HG02943 (cell line): Measurements from ENCODE around the gene MTA1.

Experiments used
- ATAC-seq: cut with Tn5 transposase; IDR thresholded peaks from one replicate; pipeline ENCODE4 v1.9.1; 2021; ENCODE audit warnings: mild to moderate bottlenecking, low read depth, moderate library complexity; ENCODE audit not compliant: unreplicated experiment

The MTA1 gene

GRCh38 chr14:105401699-105402098 lies 17.9 kb upstream of the MTA1 start:
- ATAC-seq = no peak

GRCh38 chr14:105408592-105408991 lies 11.0 kb upstream of the MTA1 start:
- no peak for ATAC-seq

DNA sequence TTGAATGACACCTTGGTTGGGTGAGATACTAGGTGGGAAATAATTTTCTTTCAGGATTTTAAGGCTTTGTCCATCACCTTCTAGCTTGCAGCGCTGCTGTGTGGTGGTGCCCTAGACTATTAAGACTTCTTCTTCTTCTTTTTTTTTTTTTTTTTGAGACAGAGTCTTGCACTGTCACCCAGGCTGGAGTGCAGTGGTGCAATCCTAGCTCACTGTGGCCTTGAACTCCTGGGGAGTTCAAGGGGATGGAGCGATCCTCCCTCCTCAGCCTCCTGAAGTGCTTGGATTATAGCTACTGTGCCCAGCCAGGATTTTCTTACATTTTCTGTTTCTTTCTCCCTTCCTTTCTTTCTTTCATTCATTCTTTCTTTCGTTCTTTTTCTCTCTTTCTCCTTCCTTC lies 10.3 kb upstream of the MTA1 start:
- ATAC-seq = no peak

- ATAC-seq = no peak
These were observed 9.0 kb upstream of the MTA1 start for GRCh38 chr14:105410642-105411016.

GRCh38 chr14:105411017-105411941 lies 8.3 kb upstream of the MTA1 start:
- no peak for ATAC-seq

GRCh38 chr14:105411985-105412770 lies 7.4 kb upstream of the MTA1 start:
- no peak for ATAC-seq

GRCh38 chr14:105412771-105413543 lies 6.7 kb upstream of the MTA1 start:
- ATAC-seq = no peak

DNA sequence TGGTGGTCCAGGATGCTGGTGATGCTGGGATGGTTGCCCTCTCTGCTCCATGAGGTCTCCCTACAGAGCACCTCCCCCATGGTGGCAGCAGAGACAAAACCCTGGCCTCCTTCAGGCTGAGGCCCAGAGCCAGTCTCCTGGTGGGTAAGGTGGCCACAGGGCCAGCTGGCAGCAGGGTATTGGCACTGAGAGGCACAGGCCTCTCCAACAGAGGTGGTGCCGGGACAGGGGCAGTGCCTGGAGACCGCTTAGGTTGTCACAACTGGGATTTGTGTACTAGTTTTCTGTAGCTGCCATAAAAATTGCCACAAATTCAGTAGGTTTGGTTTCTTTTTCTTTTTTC lies 6.1 kb upstream of the MTA1 start:
- no peak for ATAC-seq

DNA sequence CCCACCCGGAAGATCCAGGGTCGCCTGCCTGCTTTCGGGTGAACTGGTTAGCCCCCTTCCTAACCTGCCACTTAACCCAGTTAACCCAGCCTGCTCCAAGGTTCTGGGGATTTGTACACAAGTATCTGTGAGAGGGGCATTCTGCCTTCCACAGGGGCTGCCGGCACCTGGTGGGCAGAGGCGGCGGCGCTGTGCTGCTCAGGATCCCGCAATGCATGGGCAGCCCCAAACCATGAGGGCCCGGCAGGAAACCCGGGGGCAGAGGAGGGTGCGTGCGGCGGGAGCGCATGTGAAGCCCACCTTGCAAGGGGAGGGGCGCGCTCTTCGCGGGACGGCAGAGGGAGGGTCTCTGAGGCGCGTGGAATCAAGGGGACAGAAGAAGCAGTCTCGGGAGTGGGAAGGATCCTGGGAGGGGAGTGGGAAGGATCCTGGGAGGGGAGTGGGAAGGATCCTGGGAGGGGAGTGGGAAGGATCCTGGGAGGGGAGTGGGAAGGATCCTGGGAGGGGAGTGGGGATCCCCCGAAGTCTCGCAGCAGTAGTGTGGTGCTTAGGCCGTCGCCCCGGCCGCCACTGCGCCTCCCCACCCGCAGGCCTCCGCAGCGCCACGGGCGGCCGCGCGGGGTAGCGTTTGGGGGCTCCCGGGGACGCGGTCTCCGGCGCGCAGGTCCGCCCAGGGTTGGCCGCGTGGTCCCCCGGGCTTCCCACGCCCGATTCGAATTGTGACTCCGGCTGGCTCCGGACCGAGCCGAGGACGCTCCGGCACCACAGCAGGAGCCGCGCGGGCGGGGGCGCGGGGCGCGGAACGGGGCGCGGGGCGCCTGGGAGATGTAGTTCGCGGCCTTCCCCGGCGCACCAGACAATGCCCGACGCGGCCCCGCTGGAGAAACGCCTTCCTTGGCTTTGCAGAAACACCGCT lies 4.9 kb upstream of the MTA1 start:
- no peak for ATAC-seq

DNA sequence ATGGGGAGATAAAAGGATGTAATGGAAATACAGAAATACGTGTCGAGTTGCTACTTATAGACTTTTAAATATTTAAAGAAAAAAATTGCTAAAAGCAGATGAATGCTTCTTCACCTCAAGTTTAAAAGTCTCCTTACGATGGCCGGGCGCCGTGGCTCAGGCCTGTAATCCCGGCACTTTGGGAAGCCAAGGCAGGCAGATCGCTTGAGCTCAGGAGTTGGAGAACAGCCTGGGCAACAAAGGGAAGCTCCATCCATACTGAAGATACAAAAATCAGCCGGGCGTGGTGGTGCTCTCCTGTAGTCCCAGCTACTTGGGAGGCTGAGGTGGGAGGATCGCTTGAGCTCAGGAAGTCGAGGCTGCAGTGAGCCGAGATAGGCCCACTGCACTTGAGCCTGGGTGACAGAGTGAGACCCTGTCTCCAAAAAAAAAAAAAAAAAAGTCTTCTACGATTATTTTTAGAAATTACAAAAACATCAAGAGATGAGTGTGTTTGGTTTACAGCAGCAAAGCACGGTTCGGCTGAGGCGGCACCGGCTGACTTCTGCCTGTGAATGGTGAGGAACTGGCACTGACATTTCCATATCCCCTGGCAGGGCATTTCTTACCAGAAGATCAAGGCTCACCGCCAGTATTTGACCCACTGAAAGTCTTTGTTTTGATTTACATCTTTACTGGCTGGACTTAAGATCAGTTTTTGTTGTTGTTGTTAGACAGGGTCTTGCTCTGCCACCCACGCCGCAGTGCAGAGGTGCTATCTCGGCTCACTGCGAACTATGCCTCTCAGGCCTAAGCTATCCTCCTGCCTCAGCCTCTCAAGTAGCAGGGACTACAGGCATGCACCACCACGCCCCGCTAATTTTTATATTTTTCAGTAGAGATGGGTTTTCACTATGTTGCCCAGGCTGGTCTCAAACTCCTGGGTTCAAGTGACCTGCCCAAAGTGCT lies 3.9 kb upstream of the MTA1 start:
- no peak for ATAC-seq

- ATAC-seq = no peak
These were observed 3.0 kb upstream of the MTA1 start for GRCh38 chr14:105416671-105417070.

- no peak for ATAC-seq
These were observed 1.9 kb upstream of the MTA1 start for GRCh38 chr14:105417690-105418121.

DNA sequence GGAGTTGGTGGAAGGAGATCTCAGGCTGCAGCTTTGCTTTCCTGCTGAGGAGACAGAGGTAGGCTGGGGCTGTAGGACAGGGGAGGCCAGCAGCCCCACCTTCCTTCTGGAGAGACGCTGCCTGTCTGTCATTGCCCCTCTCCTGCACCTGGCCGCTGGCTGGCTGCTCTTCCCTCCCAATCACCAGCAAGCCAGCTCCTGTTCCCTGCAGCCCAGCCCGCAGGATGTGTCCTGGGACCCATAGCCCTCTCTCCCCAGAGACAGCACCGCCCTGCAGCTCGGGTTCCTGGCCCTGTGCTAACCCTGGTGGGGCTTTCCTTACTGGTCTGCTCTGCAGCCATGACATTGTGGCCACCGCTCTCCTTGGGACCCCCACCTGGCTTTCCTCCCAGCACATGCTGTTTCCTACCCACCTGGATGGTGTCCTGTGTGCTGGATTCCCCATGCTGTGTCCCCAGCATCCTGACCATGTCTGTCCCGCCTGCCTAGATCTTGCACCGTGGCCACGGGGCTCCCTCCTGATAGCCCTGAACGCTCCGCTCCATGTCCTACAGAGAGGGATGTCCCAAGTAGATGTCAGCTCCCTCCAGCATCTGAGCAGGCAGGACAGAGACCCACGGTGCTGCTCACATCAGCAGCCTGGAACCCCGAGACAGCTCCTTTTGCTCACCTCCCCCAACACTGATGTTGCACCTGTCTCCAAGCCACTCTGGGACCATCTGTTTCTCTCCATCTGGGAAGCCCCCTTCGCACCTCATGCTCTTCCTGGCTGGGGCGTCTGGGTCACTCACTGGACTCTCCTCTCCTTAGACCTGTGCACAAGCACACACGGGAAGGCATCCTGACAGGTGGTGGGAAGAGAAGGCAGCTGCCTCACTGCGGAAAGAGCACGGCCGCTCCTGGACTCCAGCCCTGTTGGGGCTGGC lies 1.1 kb upstream of the MTA1 start:
- no peak for ATAC-seq

DNA sequence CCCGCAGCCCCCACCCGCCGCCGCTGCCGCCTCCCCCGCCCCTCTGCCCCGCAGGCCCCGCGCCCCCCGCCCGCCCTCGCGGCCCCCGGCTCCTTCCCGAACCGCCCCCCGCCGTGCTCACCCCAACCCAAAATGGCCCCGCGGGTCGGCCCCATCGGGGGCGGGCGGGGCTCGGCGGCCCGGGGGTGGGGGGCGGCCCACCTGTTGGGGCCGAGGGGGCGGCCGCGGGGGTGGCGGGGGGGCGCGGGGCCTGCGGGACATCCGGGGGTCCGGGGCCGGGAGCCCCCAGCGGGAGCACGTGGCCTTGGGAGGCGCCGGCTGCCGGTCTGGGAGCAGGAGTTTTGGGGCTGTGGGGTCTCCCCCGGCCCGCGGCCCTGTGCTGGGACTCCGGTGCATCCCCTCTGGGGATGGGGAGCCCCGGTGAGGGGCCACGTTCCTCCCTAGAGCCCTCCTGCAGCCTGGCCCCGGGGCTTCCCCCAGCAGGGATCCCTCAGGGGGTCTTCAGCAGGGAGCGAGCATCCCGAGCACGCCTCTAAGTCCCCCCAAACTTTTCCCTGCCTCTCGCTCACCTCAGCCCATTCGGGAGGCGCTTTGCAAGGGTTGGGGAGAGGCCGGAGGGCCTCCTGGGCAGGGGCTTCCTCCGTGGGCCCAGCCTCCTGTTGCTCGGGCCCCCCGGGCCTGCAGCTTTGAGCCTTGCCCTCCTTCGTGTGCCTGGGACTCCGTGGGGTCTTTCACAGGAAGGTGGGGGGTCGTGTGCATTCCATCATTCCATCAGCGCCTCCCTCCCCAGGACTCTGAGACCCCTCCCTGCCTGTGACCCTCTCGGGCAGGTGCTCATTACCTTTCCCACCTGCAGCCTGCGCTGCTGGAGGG lies 710 bp downstream of the MTA1 start:
- no peak for ATAC-seq

GRCh38 chr14:105420974-105421674 lies 1.5 kb downstream of the MTA1 start:
- no peak for ATAC-seq
